Peyer's patch (tissue), 4 donors: ENCODE data around the gene ASB2.

Experiments used
- CTCF ChIP-seq, 6 experiments: fragments of 450-650 bp in 4 of 6; fragments of 200-600 bp in 2 of 6; sonication (generic) in 1 of 6; IDR thresholded peaks; one replicate each; pipeline ENCODE4 v1.5.1; 2017 to 2019; ENCODE audit warnings: antibody characterized with exemption in 6 of 6, mild to moderate bottlenecking in 3 of 6, moderate library complexity in 1 of 6
- POLR2A ChIP-seq, 2 donors: fragments of 450-650 bp; IDR thresholded peaks; one replicate each; pipeline ENCODE4 v1.5.1; 2017; ENCODE audit warnings: antibody characterized with exemption in 2 of 2, mild to moderate bottlenecking in 2 of 2, moderate library complexity in 2 of 2

GRCh38 chr14:93958567-93959238, 17.7 kb downstream of the ASB2 start:
- TF ChIP-seq CTCF (IDR thresholded peaks at IDR 0.05) (no peak), POLR2A (IDR thresholded peaks at IDR 0.05) (no peak)
